Occipital lobe (tissue), 2 donors: ENCODE data around the gene URB2. TPM values are rescaled to one million over a fixed set of nuclear protein-coding genes. Genes with fewer than 3 reads are reported as not detected.
"Not testable (repeated sequence)": the region's sequence is repeated elsewhere in the genome, so short reads cannot be mapped to it uniquely, and the experiment has no call there.

Experiments used
- DNase-seq: peaks from one replicate; lab custom pipeline; 2025; lab: John Stamatoyannopoulos, UW
- total RNA-seq: library from RNA; depleted of rRNA; stranded (reverse); fragments of >200 nt; gene quantifications from one replicate; pipeline ENCODE4 v1.2.3, GENCODE V29; 2014

Gene URB2
- total RNA-seq, 1 donor from 2014 or later, result 13.1 TPM

DNA sequence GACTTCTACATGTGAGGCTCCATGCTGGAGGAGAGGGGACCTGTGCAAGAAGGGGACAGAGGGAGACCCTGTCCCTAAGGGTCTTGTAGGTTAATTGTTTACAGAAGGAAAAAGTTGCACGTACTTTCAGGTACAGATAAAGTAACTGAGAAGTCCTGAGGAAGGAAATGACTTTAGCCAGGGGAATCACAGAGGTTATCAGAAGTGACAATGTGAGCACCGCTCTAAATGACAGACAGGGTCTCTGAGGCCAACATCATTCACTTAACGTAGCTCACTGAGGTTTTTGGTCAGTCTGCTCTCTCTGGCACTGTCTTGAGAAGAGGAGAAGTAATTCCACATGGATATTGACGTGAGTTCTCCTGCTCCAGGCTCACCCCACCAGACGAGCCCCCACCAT lies 12.1 kb upstream of the URB2 start:
- no peak for DNase-seq

DNA sequence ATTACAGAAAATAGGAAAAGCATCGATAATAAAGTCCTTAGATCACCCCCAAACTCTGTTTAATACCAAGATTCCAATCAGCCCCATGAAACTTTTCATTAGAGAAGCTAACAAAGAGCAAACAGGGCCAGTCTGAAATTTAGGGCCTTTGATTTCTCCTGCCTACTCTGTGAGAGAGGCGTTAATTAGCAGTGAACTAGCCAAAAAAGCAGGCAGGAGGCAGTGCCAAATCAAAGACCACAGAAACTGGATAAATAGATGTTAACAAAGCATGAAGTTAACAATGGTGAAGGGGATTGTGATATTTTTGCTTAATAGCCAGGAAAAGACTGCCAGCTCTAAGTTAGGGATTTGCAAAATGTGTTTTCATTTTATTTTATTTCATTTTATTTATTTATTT lies 11.3 kb upstream of the URB2 start:
- DNase-seq, result no peak

DNA sequence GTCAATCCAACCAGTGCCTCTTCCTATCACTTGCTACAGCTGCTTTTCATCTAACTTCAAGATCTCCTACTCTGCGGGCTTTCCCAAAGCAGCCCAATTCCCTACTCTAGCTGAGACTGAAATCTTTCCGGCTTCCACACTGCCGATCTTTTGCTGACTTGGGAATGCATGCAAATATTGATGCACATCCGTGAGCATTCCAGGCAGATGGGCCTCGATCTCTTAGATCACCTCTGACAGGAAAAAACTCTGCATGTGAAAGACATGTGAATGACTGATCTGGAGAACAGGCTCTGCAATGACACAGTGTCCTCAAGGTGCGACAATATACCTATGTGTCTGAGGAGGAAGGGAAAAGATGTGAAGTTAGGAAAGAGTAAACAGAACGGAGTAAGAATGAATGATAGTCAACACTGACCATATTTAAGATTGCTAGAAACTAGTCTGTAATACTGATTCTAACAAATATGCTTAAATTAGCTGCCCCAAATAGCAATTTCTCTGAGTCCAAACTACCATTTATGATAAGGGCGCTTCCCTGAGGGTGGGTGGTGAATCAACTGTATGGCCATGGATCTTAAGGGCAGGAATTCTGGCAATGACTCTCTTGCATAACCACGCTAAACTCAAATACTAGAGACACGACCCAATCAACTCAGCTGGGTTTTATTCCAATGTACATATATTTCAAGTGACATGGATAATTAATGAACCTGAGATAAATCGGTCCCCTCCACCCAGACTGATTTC lies 8.5 kb upstream of the URB2 start:
- no peak for DNase-seq

DNA sequence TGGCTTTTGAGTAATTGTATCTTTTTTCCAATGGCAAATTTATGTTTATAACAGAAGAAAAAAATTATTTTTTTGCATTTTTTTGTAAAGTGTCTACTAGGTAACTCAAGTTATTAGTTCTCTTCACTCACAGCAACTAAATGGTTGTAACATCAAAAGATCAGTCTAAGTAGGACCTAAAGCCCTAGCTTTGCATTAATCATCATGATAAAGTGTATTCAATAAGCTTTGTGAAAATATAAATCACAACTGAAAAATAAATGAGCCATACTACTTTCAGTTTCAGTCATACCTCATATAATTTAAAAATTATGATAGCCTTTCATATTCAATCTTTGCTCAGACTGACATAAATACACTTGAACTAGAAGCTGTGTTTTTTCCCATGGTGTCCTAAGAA lies 7.0 kb upstream of the URB2 start:
- DNase-seq, result no peak

DNA sequence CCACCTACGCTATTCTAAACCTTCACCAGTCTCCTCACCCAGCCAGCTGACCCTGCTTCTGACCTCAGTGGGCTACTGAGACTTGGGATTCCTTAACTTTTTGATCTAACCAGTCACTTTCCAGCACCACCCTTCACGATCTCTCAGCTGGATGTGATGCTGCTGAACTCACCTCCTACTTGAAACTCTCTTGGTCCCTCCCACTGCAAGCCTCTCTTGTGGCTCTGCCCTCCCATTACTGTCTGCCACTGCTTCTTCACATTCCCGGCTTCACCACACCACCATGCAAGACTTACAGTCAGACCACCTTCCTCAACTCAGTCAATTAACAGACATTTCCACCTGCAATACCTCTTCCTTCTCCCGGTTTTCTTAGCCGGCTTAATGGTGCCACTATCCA lies 6.4 kb upstream of the URB2 start:
- DNase-seq, result no peak

DNA sequence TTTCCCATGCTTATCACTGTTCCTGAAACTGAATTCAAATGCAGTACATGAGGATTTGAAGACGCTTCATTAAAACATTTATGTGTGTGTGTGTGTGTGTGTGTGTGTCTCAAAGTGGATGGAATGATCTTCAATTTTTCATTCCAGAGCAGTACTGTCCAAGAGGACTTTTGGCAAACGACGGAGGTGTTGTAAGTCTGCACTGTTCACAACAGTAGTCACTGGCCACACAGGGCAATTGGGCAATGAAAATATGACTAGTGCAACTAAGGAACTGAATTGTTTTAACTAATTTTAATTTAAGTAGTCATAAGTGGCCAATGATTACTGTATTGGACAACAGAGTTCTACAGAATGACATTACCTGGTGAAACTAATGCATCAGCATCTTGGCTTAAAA lies 5.2 kb upstream of the URB2 start:
- no peak for DNase-seq

DNA sequence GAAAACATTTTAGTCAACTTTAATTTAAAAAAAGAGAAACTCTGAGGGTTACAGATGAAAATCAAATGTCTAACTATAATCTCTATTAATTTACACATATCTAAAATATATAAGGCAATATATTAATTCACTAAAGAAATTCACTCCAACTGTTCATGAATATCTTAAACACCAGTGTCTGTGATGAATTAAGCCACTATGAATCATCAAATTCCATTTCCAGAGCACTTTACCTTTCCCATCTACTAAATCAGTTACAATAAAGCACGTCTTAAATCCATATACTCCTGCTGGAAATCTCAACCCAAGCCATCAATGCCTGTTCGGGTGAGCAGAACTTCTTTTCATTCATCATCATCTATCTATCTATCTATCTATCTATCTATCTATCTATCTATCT lies 4.4 kb upstream of the URB2 start:
- DNase-seq, result no peak

DNA sequence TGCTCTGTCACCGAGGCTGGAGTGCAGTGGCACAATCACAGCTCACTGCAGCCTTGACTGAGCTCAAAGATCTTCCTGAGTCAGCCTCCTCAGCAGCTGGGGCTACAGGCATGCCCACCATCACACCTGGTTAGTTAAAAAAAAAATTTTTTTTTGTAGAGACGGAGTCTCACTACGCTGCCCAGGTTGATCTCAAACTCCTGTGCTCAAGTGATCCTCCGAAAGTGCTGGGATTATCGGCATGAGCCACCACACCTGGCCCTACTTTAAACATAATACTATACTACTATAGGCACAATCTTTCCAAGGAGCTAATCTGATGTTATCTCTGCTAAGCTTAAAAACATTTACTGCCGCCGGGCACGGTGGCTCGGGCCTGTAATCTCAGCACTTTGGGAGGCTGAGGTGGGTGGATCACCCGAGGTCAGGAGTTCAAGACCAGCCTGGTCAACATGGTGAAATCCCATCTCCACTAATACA lies 3.4 kb upstream of the URB2 start:
- not testable (repeated sequence) for DNase-seq

DNA sequence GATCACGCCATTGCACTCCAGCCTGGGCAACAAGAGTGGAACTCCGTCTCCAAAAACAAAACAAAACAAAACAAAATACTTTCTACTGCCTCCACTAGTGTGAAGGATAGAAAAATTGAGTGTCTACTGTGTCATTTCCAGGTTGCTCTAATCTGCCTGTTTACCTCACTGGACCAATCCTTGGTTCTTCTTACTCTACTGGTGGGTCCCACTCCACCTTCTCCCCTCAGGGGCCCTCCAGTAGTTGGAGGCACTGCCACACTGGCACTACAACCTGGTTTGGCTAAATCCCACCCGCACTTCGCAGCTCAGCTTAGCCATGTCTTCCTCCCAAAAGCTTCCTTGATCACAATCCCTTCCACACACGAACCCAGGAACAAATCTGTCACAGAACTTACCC lies 2.8 kb upstream of the URB2 start:
- no peak for DNase-seq

DNA sequence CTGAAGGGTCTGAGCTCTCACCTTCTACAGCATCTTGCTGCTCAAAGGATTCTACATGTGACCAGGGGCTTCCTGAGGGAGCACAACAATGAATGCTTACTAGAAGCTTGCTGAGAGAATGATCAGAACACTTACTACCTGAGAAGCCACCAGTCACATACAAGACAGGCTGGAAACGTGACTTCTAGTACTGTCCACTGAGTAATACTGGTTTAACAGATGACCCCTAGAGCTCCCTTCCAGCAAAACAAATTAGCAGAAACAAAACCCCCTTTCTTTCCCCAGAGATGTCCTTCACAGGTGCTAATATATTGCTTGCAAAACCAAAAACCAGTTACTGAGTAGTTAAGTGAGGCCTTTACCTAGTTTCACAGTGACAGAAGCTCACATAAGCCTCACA lies 2.2 kb upstream of the URB2 start:
- DNase-seq, result no peak

DNA sequence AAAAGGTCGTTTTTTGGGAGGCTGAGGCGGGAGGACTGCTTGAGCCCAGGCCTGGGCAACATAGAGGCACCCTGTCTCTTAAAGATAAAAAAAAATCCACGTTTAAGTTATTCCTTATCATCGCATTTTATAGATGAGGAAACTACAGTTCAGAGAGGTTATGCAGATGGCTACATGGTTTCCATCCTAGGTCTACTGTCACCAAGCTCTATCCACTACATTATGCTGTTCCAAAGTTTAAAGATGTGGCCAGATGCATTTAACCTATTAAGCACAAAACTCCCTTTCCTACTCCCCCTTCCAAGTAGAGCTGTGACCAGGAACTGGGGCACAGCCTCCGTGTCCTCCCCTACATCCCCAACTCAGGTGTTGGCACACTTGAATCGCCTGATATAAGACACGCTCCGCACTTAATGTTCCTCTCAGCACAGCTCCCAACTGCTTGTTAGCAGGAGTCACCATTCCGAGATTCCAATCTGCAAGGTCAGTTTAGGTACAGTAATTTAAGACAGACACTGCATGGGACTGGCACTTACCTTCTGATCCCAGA lies 1.5 kb upstream of the URB2 start:
- no peak for DNase-seq

DNA sequence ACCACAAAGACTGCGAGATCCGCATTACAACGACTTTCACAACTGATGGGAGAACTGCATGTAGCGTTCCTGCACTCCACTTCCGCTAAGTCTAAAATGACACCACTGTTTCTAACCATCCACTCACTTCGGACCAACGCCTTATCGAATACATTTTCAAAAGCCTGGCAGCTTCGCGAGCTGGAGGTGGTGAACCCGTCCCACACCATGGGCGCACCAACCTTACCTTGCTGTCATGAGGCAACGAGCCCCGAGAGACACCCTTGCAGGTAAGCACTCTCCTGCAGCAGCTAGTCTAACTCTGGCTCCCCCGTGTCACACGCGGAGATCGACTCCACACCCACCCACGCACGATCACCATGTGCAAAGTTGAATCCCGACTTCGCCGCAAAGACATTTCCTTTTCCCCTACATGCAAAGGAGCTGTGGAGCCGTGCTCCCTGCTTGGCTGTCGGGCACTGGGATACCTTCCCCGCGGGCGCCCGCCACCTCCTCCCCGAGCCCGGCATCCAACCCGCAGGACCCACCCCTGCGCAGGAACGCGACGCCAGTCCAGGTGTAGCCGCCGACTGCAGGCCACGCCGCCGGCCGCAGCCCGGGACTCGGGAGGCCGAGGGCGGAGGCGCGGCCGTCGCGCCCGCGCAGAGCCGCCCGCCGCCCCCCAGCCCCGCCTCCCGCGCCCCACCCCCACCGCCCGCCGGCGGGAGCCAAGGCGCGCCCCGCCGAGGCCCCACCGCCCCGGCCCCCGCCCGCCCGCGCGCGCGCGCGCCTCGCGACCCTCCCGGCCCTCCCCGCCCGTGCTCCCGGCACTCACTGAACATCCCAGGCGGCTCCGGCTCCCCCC lies 754 bp upstream of the URB2 start:
- peak; percentile 46 for DNase-seq

DNA sequence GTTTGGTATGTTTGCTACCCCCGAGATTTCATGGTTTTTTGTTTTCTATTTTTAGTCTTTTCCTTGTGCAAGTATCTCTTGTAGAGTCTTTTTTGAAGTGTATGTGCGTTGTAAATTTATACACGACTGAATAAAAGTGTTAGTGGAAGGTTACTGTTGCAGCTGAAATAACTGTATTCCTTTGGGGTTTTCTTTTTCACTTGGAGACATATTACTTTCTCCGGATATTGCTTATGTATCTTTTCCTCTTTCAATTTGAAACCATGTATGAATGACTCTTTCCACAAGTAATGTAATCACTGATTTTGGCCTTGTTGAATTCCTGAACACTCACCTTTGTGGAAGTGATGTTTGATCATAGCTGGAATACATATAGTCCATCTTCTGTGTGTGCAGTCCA lies 956 bp downstream of the URB2 start:
- no peak for DNase-seq

DNA sequence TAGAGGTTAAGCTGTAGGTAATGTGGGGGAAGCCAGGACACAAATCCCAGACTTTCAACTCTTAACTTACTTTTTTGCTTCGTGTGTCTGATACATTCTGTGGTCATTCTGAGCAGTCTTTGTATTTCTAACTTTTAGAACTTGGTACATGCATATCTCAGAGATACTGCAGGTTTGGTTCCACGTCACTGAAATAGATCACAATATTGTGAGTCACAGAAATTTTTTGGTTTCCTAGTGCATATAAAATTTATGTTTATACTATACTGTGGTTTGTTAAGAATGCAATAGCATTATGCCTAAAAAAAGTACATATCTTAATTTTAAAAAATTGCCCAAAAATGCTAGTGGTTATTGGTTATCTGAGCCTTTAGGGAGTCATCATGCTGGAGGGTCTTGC lies 3.2 kb downstream of the URB2 start:
- DNase-seq, result no peak

DNA sequence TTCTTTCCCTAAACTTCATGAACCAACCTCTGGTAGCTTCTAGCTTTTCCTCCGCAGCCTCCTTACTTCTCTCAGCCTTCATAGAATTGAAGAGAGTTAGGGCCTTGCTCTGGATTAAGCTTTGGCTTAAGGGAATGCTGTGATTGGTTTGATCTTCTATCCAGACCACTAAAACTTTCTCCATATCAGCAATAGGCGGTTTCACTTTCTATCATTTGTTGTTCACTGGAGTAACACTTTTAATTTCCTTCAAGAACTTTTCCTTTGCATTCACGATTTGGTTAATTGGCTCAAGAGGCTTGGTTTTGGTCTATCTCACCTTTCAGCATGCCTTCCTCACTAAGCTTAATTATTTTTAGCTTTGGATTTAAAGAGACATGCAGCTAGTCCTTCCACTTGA lies 5.1 kb downstream of the URB2 start:
- DNase-seq, result no peak

DNA sequence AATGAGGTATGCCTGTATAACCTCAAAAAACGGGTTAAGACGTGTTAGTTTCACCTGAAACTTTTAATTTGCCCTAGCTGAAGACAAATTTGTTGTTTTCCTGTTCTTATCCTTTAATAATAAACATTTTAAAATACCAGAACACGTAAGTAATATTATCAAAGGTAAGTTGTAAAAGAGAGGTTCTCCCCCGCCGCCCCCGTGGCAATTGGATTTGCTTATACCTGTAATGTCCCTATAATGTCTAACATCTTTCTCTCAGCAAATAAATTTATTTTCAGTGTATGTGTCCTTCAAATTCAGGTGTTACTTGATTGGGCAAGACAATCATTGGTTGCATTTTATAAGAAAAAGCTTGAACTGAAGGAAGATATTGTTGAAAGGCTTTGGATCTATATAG lies 5.9 kb downstream of the URB2 start:
- DNase-seq, result no peak

DNA sequence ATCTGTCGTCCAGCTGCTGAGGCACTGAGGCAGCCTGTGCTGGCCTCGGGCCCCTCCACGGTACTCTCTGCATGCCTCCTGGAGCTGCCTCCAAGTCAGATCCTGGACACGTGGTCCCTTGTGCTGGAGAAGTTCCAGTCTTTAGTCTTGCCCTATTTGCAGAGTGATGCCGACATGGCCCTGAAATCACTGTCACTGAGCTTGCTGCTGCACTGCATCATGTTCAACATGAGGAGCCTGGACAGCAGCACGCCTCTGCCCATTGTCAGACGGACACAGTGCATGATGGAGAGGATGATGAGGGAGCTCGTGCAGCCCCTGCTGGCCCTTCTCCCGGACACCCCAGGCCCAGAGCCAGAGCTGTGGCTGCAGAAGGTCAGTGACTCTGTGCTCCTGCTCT lies 10.0 kb downstream of the URB2 start:
- DNase-seq, result no peak

DNA sequence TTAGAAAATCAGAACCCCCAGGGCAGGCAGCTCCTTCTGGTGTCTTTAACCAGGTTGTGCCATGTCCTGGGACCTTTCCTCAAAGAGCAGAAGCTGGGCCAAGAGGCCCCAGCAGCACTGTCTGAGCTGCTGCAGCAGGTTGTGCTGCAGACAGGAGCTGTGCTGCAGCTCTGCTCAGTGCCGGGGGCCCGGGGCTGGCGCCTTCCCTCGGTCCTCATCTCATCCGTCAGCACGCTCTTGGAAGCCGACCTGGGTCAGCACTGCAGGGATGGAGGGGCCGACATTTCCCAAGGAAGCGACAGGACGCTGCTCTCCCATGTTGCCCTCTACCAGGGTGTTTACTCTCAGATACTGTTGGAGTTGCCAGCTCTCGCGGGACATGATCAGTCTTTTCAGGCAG lies 11.7 kb downstream of the URB2 start:
- no peak for DNase-seq

DNA sequence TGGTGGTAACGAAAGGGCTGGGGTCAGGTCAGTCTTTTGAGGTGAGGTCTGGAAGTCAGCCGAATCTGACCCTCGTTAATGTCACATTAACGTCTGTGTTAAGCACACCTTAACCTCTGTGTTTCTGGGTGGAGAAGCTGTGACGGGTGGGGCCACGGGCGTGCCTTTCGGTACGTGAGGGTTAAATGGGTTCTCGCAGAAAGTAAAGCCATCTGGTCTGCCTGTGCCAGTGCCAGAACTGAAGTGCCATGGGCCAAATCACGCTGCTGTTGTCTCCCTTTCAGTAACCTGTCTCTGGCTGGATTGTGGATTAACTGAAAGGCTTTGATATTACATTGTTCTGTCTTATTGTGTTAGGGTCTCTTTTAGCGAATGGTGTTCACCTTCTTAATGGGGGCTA lies 14.4 kb downstream of the URB2 start:
- no peak for DNase-seq

DNA sequence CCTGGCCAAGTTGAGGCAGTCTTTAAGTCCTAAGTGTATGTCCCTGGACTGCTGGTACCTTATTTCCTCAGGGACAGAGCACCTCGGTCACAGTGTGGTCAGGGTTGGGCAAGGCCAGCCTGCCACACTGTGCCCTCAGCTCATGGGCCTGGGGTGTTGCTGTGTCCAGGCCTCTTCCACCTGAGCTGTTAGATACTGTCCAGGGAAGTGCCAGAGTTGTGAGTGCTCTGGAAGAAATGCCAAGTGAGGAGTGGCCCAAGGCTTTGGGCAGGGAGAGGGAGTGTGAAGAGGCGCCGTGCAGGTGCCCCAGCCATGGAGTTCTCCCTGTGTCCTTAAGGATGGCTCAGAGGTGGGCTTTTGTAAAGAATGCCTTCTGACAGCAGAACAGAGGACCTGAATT lies 15.3 kb downstream of the URB2 start:
- DNase-seq, result no peak

DNA sequence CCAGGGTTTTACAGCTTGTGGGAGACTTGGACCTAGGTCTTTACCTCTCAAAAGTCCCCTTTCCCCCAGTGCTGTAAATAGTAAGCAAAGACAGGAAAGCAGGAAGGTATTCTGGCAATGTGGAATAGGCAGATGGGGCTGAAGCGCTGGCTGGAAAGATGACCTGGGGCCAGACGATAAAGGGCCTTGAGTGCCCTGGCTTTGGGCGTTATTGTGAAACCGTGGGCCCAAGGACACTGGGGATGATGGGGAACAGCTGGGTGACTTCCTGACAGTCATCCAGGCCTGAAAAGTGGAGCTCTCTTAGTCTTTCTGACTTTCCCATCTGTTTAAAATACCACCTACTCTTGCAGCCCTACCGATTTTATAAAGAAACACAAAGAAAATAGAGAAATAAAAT lies 16.3 kb downstream of the URB2 start:
- no peak for DNase-seq

DNA sequence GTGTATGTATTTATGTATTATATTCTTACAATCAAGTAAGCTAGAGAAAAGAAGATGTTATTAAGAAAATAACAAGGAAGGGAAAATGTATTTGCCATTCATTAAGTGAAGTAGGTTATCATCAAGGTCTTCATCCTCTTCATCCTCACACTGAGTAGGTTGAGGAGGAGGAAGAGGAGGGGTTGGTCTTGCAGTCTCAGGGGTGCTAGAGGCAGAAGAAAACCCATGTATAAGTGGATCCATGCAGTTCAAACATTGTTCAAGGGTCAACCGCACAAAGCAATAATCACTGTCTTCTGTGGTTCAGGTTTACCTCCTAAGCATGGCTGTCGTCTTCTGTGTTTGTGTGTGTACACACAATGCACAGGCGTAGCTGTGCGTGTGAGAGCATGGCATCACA lies 16.9 kb downstream of the URB2 start:
- no peak for DNase-seq
